ACHN (cell line): Measurements from ENCODE around the gene RAC2.
"Not testable (repeated sequence)": the region's sequence is repeated elsewhere in the genome, so short reads cannot be mapped to it uniquely, and the experiment has no call there.

Experiments
- DNase-seq: peaks from one replicate; pipeline ENCODE4 v3.0.0-alpha.2; 2015
- in situ Hi-C: cut with HindIII; loops from 2 replicates; pipeline ENCODE4 v1.10.0; 2017; ENCODE audit warnings: low sequenced_read_pairs, low pct_ligation_motif_present, low pct_unique_long_range_greater_than_20kb

RAC2 gene

DNA sequence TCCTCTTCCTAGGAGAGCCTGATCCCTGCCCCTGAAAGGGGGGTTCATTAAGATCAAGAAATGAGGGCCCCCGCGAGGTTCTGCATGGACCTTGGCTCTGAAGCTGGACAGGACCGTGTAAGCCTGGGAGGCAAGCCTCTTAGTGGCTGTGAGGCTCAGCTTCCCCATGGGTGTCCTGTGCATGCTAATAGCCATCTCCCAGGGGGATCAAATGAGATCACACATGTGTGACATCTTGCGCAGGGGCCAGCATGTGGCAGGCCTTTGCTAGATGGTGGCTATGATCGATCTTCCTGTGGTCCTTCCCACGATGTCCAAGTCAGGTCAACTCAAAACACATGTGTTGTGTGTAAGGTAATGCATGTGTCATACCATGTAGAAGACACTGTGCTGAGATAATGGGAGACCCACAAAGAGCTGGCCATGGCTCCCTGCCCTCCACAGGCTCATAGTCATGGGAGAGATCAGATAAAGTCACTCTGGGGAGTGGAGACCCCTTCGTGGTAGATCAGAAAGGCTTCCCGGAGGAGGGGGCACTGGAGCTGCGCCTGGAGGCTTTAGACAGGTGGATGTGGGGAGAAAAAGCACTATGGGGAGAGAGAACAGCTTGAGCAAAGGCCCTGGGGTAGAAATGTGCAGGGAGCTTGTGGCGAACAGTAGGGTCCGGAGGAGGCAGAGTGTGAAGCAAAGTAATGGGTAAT, 3.7 kb downstream of the RAC2 start:
- in situ Hi-C loops = no loop called here
- DNase-seq = no peak

DNA sequence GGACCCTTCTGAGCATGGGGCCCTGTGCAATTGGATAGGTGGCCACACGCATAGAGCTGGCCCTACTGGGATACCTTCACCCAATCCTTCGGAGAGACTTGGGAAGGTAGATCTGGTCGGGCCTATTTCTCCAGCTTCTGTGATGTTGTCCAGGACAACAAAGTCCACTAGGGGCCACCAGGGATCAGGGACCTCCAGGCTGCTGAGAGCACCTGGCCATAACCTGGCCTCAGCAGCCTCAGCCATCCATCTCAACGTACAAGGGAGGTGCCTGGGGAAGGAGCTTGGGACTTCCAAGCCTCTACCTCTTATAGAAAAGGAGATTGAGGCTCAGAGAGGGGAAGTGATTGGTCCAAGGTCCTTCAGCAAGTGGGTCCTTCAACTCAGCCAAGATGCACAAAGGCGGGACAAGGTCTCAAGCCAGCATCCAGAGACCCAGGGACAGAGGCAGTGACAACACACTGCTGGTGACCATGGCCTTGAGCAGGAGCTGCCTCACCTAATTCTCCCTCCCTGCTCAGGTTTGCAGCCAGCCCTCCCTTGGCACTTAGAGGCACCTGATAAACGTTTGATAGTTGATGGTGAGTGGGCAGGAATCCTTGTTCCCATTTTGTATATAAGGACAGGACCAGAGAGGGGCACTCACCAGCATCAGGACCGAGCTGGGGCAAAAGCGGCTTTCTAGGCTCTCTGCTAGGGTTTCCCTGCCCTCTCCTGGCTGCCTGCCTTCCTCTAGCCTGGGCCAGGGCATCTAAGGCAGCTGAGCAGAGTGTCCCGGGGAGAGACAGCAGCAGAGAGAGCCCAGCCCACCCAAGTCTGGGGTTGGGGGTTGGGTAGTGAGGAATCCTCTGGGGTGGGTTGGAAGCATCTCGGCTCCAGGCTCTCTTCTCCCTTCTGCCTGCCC, 4.5 kb downstream of the RAC2 start:
- no peak for DNase-seq
- in situ Hi-C loops = no loop called here

DNA sequence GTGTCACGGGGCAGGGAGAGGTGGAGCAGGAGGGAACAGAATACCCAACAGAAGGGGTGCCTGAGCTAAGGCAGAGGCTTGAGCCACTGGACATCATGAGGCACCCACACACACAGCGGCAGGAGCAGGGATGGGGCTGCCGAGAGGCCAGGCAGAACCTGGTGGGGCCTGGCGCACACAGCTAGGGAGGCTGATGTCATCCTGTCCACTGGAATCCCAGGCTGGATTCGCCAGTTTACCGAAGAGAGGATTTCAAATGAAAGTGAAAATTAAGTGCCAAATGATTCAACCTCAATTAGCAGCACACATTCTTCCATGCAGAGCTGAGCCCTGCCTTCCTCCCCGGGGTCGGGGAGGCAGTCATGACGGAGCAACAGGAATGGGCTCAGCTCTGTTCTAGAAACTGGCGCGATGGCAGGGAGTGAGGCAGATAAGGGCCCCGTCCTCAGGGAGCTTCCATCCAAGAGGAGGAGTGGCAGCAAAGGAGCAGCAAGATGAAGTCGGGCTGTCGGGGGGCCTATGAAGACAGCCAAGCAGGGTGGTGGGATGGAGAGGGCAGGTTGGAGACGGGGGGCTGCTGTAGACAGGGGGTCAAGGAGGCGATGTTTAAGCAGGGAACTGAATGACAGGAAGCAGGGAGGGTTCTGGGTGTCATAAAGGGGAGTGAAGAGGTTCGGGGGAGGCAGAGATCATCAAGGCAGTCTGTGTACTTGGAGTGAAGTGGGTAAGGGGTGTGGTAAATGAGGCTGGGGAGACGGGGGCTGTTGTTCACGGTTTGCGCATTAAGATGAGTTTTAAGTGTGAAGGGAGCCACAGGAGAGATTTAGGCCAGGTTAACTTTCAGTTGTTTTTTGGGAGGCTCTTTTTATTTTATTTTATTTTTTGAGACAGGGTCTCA, 6.4 kb downstream of the RAC2 start:
- in situ Hi-C loops = no loop called here
- DNase-seq = no peak

DNA sequence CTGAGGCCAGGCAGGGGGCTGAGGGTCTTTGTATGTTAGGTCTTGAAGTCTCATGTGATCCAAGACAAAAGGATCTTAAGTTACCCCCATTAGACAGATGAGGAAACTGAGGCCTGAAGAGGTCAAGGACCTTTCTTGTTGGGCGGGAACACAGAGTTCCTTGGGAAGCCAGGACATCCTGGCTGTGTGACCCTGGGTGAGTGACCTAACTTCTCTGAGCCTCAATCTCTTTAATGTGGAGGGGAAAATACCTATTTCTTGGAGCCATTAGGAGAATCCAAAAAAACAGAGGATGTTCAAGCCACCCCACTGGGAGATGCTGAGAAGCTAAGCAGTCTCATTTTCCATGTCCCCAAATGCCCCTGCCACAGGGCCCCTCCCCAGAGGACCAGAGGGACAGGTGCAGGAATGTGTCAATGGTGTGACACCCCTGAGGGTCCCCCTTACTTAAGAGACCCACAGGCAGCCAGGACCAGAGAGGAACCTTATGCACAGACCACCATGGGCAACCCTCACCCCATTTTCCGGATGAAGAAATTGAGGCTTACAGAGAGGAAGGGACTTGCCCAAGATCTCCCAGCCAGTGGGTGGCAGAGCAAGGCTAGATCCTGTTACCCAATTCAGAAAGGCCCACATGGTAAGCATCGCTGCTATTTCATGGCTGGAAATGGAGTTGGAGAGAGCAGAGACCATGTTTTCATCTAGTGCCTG, 8.0 kb downstream of the RAC2 start:
- in situ Hi-C loops = no loop called here
- DNase-seq = no peak

DNA sequence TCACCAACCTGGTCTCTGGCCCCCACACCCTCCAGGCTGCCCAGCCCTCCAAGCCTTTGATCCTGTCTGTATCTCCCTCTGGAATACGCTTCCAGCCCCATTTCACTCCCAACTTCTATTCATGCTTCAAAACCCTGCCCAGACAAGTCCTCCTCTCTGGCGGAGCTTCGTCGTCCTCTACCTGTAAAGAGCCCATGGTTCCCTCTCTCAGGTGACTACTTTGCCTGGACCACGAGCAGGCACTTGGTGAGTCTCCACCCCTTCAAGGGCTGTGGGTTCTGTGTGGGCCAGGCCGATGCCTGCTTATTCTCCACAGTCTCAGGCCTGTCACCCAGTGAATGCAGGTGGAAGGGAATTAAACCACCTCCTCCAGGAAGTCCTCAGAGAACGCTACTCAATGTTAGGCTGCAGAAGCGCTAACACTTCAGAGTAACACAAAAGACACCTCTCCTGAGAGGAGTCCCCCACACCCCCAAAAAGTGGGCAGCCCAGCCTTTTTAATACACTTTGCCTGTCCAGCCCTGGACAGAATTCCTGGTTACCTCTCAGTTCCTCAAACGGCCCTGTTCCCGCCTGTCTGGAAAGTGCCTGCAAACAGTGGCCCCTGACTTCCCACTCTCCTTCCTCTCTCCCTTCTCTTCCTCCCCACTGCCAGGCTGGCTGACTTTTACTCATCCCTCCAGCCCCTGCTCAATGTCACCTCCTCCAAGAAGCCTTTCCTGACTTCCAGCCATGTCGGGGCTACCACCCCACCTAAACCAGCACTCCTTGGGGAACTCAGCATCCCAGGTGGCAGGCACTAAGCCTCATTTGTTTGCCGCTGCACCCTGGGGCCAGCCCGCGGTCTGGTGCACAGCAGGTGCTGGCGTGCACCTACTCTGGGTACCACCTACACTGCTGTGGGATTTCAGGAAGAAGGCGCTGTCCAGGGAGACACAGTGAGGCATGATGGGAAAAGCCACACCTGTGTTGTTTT, 9.0 kb downstream of the RAC2 start:
- DNase-seq = no peak
- in situ Hi-C loops = no loop called here

DNA sequence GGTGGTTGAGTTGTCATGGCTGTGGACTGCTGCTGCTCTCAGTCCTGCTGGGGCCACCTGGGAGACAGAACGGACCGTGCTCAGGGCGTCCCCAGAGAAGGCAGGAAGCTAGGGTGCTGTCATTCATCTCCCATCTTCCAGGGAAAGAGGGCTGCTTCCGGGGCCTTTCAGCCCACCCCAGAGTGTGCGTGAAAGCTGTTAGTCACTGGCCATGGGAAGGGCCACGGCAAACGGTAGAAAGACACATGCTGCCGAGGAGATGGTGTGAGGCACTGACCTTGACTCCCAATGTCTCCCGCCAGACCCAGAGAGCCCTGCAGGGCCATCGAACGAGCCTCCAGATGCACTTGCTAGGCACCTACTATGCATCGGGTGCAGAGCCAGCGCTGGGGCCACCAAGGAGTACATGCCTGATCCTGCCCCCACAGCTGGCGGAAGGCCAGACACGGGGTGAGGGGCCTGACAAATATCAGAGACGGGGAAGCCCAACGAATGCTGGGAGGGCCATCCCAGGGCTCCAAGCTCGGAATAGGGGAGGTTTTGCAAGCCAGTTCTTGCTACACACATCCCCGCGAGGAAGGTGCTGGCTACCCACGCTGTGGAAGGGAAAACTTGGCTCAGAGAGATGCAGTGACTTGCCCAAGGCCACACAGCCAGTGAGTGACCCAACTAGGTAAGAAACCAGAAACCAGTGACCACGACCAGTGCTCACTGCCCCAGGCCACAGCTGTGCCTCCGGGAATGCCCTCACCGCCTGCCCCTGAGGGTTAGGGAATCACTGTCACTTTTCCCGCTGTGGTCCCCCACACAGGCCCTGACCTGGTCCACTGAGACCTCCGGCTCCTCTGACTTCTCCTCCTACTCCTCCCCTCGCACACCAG, 10.1 kb downstream of the RAC2 start:
- in situ Hi-C loops = no loop called here
- no peak for DNase-seq

DNA sequence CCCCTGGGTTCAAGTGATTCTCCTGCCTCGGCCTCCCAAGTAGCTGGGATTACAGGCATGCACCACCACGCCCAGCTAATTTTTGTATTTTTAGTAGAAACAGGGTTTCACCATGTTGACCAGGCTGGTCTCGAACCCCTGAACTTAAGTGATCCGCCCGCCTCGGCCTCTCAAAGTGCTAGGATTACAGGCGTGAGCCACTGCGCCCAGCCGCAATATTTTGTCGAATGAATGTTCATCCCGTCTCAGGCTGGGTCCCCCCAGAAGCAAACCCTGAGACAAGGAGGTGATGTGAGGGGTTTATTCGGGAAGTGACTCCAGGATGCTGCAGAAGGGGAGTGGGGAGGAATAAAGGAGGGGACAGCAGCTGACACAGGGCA, 10.7 kb downstream of the RAC2 start:
- DNase-seq, in situ Hi-C loops: not testable (repeated sequence)

DNA sequence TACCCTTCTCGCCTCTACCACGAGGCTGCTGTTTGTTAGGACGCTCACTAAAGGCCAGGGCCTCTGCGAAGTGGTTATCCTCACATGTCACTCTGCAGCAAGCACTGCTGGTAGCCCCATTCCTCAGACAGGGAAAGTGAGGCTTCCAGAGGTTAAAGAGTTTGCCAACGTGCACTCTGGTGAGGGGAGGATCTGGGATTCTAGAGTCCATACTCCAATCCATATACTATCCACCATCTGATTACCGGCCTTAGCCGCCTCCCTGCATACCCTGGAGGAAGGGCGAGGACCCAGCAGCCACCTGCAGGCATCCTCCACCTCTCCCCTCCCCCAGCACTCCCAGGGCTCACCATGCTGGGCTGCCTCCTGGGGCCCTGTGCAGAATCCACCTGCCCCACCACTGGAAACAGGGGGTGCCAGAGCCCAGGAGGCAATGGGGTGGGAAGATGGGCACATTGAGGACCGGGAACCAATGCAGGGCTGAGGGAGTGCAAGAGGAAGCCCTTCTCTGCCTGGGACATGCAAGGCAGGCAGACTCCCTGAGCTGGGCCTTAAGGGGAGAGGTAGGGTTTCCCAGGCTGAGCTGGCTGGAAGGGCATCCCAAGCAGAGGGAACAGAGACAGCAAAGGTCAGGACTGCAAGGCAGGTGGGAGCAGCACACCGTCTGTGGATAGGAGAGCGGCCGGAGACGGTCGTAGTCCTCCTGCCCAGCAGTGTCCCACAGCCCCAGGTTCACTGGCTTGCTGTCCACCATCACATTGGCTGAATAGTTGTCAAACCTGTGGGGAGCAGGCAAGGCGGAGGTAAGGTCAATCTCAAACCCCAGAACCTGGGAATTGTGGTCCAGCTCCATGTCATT, 11.7 kb downstream of the RAC2 start:
- in situ Hi-C loops = no loop called here
- no peak for DNase-seq

DNA sequence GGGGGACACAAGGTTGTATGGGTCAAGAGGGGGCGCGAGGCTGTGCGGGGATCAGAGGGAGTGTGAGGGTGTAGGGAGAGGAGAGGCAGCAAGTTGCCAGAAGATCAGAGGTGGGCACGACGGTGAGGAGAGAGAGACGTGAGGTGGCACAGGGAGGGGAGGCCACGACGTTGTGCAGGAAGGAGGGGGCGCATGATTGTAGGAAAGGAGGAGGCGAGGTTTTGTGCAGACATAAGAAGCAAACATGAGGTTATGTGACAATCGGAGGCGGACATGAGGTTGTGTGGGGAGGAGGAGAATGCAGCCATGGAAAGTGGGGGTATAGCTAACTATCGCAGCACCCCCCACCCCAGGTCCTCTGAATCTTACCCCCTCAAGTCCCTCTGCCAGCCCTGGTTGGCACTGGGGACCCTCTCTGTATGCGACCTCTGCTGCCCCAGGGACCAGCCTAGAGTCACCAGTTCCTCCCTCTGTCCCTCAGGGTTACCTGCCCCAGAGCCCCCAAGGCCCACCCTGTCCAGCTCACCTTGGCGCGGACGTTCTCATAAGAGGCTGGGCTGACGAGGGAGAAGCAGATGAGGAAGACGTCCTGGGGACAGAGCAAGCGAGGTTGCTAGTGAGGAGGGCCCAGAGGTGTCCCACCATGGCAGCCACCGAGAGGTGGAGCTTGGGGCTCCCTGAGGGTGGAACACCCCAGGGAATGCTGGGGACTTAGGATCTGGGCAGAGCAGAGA, 12.5 kb downstream of the RAC2 start:
- in situ Hi-C loops = no loop called here
- DNase-seq = no peak

DNA sequence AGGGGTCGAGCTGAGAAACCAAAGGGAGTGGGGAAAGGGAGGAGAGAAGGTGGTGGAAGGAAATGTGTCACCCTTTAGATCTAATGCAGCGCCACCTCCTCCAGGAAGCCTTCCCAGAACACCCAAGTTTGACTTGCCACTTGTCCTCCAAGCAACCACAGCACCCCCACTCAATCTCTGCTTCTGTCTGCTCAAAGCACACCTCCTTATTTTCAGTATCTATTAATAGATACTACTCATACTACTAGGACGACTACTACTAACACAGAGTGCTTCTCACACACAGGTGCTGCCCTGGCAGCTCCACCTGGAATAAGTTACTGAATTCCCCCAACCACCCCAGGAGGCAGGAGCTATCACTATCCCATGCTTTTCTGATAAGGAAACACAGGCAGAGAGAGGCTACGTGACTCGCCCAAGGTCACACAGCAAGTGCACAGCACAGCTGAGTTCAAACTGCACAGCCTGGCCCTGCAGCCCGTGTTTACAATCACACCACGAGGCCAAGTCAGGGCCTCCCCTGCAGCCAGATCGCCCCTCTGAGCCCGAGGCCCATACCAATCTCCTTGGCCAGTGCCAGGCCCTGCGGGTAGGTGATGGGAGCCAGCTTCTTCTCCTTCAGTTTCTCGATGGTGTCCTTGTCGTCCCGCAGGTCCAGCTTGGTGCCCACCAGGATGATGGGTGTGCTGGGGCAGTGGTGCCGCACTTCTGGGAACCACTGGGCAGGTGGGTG, 13.2 kb downstream of the RAC2 start:
- in situ Hi-C loops = no loop called here
- no peak for DNase-seq

DNA sequence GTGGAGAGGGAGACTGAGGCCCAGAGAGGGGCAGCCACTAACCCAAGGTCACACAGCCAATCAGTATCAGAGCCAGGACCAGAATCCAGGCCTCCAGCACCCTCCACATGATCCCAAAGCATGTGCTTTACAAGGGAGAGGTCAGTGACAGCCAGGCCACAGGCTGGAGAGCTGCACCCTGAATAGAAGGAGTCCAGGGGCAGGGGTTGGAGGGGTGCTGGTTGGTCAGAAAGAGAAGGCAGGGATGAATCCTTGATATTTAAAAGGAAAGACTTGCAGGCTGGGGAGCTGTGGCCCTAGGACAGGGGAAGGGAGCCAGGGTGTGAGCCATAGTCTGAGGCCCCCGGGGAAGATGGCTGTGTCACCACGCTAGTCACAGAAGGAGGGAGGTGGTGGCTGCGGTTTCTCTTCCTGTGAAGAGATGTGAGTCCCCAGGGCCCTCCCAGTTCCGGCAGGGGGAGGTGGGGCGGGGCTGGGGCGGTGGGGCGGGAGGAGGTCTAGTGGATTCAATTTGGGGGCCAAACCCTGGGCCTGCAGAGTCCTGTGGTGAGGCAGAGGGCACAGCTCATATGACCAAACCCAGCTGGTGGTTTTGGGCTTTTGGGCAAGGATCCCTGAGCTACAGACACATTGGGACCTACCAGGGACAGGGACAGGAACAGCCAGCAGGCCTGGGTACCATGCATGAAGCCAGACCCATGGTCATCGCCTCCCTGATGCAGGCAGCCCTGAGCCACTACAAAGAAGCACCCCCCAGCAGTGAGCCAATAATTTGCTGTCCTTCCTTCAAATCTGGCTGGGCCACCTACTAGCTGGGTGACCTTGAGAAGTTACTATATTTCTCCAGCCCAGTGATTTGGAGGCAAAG, 14.0 kb downstream of the RAC2 start:
- DNase-seq = no peak
- in situ Hi-C loops = no loop called here

DNA sequence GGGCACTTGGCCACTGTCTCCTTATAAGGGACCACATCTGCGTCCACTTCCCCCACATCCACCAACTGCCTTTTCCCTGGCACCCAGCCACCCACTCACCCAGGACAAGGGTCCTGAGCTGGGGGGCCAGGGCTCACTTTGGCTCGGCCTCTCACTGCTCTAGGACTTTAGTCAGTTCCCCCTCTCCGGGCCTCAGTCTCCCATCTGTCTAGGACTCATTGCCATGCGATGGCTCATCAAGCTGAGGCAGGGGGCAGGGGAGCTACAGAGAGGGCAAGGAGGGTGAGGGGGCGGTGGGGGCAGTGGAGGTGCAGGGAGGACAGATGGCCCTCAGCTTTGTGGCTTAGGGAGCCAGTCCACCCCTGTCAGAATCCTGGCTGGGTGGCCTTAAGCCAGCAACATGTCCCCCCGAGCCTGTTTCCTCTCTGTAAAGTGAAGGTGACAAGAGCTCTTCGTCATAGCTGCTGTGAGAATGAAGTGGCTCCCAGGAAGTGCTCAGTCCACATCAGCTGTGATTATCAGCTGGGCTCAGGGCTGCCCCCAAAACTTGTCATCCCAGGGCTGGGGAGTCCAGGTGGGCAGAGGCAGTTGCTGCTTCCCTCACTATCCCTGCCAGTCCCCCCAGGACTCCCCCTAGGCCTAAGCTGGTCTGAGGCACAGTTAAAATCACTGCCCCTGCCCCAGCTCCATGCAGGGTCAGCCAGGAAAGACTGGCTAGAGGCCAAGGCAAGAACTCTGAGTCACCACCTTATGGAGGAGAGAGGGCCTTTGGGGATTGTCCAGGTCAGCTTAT, 14.9 kb downstream of the RAC2 start:
- peak; percentile 82 for DNase-seq
- in situ Hi-C loops = no loop called here
